HFF-Myc (cell line): ENCODE measurements around the gene PIGBOS1.
"Not testable (repeated sequence)": the region's sequence is repeated elsewhere in the genome, so short reads cannot be mapped to it uniquely, and the experiment has no call there.

Source experiments
- DNase-seq: peaks from one replicate; pipeline ENCODE4 v3.0.0-alpha.2; 2011; ENCODE audit warnings: low read depth; ENCODE audit errors: extremely low read depth
- H3K4me3 ChIP-seq: replicated peaks from 2 replicates; pipeline ENCODE4 v1.5.1; 2011; ENCODE audit warnings: low read depth, mild to moderate bottlenecking, control low read depth, low read length
- CTCF ChIP-seq: IDR thresholded peaks from 2 replicates; pipeline ENCODE4 v1.5.1; 2012; ENCODE audit warnings: mild to moderate bottlenecking, low read depth, low read length, control low read depth; ENCODE audit errors: missing control alignments

The PIGBOS1 gene

GRCh38 chr15:55288006-55288717, 30.8 kb downstream of the PIGBOS1 start:
- no peak overlapping the region for H3K4me3 ChIP-seq
- no peak for DNase-seq
- no peak for TF ChIP-seq CTCF

- DNase-seq, H3K4me3 ChIP-seq: not testable (repeated sequence)
Measured at GRCh38 chr15:55286442-55287189, 32.3 kb downstream of the PIGBOS1 start.

- no peak for TF ChIP-seq CTCF
- DNase-seq, result no peak
- H3K4me3 ChIP-seq, result no peak overlapping the region
Measured at GRCh38 chr15:55284426-55284825, 34.5 kb downstream of the PIGBOS1 start.

- TF ChIP-seq CTCF, result no peak
- no peak overlapping the region for H3K4me3 ChIP-seq
- no peak for DNase-seq
Measured at GRCh38 chr15:55283379-55284147, 35.4 kb downstream of the PIGBOS1 start.

GRCh38 chr15:55282284-55282833, 36.6 kb downstream of the PIGBOS1 start:
- TF ChIP-seq CTCF, result no peak
- no peak overlapping the region for H3K4me3 ChIP-seq
- peak; percentile 68 for DNase-seq

- TF ChIP-seq CTCF, result no peak
- no peak for DNase-seq
- no peak overlapping the region for H3K4me3 ChIP-seq
Measured at GRCh38 chr15:55281517-55282228, 37.2 kb downstream of the PIGBOS1 start.

- DNase-seq, H3K4me3 ChIP-seq: not testable (repeated sequence)
Measured at GRCh38 chr15:55280589-55280988, 38.3 kb downstream of the PIGBOS1 start.
